Astrocyte of the spinal cord (primary cell): Measurements from ENCODE around the gene EGFR.
A peak's percentile ranks its signal among the peaks of the same experiment; 100 is the strongest.

Source experiments
- DNase-seq: peaks from one replicate; pipeline ENCODE4 v3.0.0; 2011; ENCODE audit warnings: low read depth, low spot score
- H3K4me3 ChIP-seq: 2 replicates; pipeline ENCODE4 v1.5.1; 2011; ENCODE audit warnings: low read depth, mild to moderate bottlenecking, low read length, moderate library complexity
- in situ Hi-C: cut with HindIII; loops from 2 replicates; pipeline ENCODE4 v1.10.0; 2017; ENCODE audit warnings: low sequenced_read_pairs
- TF ChIP-seq, protein P1 (sequence below): IDR thresholded peaks from 2 replicates; pipeline ENCODE4 v1.5.1; 2012; ENCODE audit warnings: low read depth, mild to moderate bottlenecking, low read length, inconsistent platforms

EGFR gene

DNA sequence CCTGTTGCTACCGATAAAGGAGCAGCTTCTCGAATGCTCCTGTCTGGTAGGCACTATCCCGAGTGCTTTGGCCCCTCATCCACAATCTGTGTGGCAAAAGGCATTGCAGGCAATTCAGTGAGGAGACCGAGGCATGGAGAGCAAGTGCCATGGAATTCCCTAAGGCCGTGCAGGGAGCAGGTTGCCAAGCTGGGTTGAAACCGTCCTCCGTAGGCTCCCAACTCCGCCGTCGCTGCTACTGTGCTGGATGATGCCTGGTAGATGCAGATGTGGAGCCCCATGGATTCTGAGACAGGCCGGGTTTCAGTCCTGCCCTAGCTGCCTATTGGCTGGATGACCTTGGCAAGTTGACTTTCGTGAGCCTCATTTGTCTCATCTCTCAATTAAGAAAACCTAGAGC lies 85.3 kb downstream of the EGFR start:
- TF ChIP-seq, protein P1, sequence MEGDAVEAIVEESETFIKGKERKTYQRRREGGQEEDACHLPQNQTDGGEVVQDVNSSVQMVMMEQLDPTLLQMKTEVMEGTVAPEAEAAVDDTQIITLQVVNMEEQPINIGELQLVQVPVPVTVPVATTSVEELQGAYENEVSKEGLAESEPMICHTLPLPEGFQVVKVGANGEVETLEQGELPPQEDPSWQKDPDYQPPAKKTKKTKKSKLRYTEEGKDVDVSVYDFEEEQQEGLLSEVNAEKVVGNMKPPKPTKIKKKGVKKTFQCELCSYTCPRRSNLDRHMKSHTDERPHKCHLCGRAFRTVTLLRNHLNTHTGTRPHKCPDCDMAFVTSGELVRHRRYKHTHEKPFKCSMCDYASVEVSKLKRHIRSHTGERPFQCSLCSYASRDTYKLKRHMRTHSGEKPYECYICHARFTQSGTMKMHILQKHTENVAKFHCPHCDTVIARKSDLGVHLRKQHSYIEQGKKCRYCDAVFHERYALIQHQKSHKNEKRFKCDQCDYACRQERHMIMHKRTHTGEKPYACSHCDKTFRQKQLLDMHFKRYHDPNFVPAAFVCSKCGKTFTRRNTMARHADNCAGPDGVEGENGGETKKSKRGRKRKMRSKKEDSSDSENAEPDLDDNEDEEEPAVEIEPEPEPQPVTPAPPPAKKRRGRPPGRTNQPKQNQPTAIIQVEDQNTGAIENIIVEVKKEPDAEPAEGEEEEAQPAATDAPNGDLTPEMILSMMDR = no peak
- DNase-seq = no peak
- in situ Hi-C loops = no loop called here
- H3K4me3 ChIP-seq = no peak overlapping the region

DNA sequence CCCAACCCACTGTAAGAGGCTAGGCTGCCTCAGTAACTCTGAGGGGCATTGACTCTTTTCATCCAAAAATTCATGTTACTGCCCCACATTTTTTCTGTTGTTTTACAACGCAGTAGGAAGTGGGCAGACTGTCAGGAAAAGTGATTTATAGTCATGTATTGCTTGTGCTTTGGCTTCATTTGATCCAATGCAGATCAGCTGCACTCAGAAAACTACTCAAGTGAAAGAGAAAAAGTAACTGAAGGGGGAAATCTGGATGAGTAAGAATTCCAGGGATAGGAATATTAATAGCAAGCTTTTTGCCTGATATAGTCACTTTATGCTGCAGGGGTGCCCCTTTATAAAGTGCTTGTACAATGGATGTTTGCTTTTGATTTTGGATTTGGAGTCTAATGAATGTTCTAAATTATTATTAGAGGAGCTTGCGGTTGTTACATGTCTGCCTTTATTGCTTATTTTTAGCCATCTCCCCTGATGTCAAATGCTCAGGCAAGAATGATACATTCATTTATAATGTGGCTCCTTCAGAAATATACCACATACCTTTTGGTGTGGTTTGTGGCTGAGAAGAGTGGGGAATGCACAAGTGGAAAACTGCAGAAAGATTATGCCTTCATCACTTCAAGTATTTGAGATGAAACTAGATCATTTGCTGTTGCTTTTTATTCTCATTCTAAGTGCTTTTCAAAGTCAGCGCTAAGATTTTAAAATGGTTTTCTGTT lies 86.1 kb downstream of the EGFR start:
- TF ChIP-seq, protein P1 = no peak
- no peak overlapping the region for H3K4me3 ChIP-seq
- peak; percentile 73 for DNase-seq
- in situ Hi-C loops = no loop called here

DNA sequence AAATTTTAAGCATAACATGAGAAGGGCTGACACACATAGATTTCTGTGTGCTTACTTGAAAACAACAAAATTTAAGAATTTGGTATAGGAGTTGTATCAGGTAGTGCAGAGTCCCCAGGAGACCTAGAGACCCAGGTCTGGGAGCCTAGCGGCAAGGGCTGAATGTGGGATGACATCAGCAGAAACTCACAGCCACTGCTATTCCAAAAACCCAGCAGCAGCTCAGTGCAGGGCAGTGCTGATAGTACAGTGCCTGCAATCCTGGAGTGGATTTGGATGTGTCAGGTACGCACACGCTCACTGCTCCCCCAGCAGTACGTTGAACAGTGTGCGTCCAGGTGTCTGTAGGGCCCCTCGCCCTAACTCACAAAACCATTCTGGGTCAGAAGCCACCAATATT lies 87.1 kb downstream of the EGFR start:
- DNase-seq = no peak
- TF ChIP-seq, protein P1 = no peak
- in situ Hi-C loops = no loop called here
- H3K4me3 ChIP-seq = no peak overlapping the region

DNA sequence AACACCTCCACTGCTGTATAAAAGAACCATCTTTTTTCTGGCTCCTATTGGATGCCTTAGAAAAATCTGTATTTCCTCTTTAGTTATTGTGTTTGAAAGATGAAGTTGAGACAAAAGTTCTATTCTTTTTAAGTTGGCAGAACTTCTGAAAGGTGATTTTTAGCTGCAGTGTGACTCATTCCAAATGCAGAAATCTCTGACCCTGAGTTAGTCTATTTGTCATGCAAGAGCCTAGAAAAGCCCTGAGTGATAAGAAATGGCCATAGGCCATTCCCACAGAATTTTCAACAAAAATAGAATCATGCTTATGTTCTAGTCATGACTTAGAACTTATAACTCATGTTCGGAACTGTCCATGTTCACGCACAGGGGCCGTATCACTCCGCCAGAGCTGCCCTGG lies 89.1 kb downstream of the EGFR start:
- in situ Hi-C loops = no loop called here
- TF ChIP-seq, protein P1 = no peak
- no peak overlapping the region for H3K4me3 ChIP-seq
- DNase-seq = peak; percentile 25

DNA sequence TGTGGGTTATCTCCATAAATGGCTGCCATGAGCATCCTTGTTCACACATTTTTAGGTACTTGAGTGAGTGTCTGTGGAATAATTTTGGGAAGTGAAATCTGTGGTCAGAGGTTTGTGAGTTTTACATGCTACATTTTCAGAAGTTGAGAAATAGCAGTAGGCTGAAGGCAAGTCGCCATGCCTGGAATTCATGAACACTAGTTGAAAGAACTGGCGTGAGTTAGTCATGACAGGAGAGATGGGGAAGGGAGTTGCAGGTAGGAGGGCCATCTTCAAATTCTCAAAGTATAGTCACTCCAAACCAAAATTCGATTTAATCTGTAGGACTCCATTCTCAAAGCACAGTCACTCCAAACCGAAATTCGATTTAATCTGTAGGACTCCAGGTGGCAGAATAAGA lies 89.6 kb downstream of the EGFR start:
- TF ChIP-seq, protein P1 = no peak
- in situ Hi-C loops = no loop called here
- H3K4me3 ChIP-seq = no peak overlapping the region
- DNase-seq = no peak

DNA sequence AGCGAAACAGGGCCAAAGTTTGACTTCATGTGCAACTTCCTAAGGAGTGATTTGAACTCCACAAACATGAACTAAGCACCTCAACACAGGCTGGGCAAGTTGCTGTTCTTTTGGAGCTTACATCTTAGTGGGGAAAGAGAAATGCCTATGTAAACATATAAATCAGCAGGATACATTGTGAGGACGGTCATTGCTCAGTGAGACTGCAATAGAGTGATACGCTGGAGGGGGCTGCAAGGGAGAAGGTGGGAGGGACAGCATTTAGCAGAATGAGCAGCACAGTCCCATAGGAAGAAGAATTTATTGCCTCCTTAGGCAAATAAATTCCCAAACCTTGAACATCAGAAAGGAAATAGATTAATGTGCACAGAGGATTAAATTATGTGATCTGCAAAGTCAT lies 90.0 kb downstream of the EGFR start:
- in situ Hi-C loops = no loop called here
- TF ChIP-seq, protein P1 = no peak
- H3K4me3 ChIP-seq = no peak overlapping the region
- DNase-seq = peak; percentile 52
